Thoracic aorta (tissue), 2 donors: ENCODE results near the gene BMPR2. TPM values are rescaled to one million over a fixed set of nuclear protein-coding genes. Genes with fewer than 3 reads are reported as not detected.

Experiments used
- ATAC-seq: fragments of 150-250 bp; one replicate; pipeline ENCODE4 v1.8.0; 2017; ENCODE audit warnings: low read depth; ENCODE audit not compliant: insufficient number of reproducible peaks, low FRiP score
- DNase-seq: peaks from one replicate; pipeline ENCODE4 v3.0.0-alpha.2; 2020; ENCODE audit warnings: low spot score
- H3K27ac ChIP-seq, 2 donors: fragments of 200-600 bp; sonication (generic); 1 replicate in 1 of 2; 2 replicates in 1 of 2; pipeline ENCODE4 v1.5.1; 2016; ENCODE audit warnings: mild to moderate bottlenecking in 2 of 2, moderate library complexity in 2 of 2
- H3K27me3 ChIP-seq: fragments of 200-600 bp; sonication (generic); replicated peaks from 2 replicates; pipeline ENCODE4 v1.6.0; 2016; ENCODE audit warnings: mild to moderate bottlenecking; ENCODE audit not compliant: insufficient read depth
- H3K36me3 ChIP-seq: fragments of 200-600 bp; sonication (generic); one replicate; pipeline ENCODE4 v1.5.1; 2016
- H3K4me1 ChIP-seq, 2 donors: fragments of 200-600 bp; sonication (generic); 1 replicate in 1 of 2; 2 replicates in 1 of 2; pipeline versions ENCODE4 v1.5.1 to v1.6.0; 2016; ENCODE audit warnings: low read depth in 2 of 2, mild to moderate bottlenecking in 1 of 2; ENCODE audit not compliant: control insufficient read depth in 1 of 2
- H3K4me3 ChIP-seq: fragments of 200-600 bp; sonication (generic); 2 replicates; pipeline ENCODE4 v1.5.1; 2016; ENCODE audit warnings: mild to moderate bottlenecking
- H3K9me3 ChIP-seq: fragments of 200-600 bp; sonication (generic); 2 replicates; pipeline ENCODE4 v1.5.1; 2016
- CTCF ChIP-seq: fragments of 200-600 bp; sonication (generic); IDR thresholded peaks from one replicate; pipeline ENCODE4 v1.5.1; 2019; ENCODE audit warnings: antibody characterized with exemption
- total RNA-seq, 2 donors: library from RNA; depleted of rRNA; stranded (reverse); fragments of >200 nt; gene quantifications; one replicate each; pipeline versions ENCODE4 v1.1.0 to v1.2.3, GENCODE V29; 2016

BMPR2 gene
- total RNA-seq, 2 donors from 2014 or later, result 65.9 to 111 TPM

- no peak for DNase-seq
- no peak for ATAC-seq
- no peak overlapping the region for H3K27ac ChIP-seq
- no peak overlapping the region for H3K4me3 ChIP-seq
- TF ChIP-seq CTCF, result no peak
- no peaks in the 10 kb centered on the region for H3K27me3 ChIP-seq
- H3K4me1 ChIP-seq, result peaks cover 3 to 23% of the 10 kb centered on the region in 2 donors
- H3K36me3 ChIP-seq, result no peaks in the 10 kb centered on the region
- no peaks in the 10 kb centered on the region for H3K9me3 ChIP-seq
Observed at GRCh38 chr2:202406445-202406978, 30.4 kb downstream of the BMPR2 start.

- DNase-seq (no peak), ATAC-seq (no peak)
- H3K9me3 ChIP-seq, result no peaks in the 10 kb centered on the region
- H3K4me3 ChIP-seq, result no peak overlapping the region
- H3K27ac ChIP-seq, result no peak overlapping the region
- H3K27me3 ChIP-seq, result no peaks in the 10 kb centered on the region
- TF ChIP-seq CTCF, result no peak
- peaks cover 3 to 23% of the 10 kb centered on the region in 2 donors for H3K4me1 ChIP-seq
- H3K36me3 ChIP-seq, result no peaks in the 10 kb centered on the region
Observed at GRCh38 chr2:202408546-202409140, 32.5 kb downstream of the BMPR2 start.

GRCh38 chr2:202410092-202410491 is 34.0 kb downstream of the BMPR2 start:
- H3K27ac ChIP-seq, result no peak overlapping the region
- no peak overlapping the region for H3K4me3 ChIP-seq
- peaks cover 3 to 31% of the 10 kb centered on the region in 2 donors for H3K4me1 ChIP-seq

GRCh38 chr2:202411097-202411496 is 35.0 kb downstream of the BMPR2 start:
- H3K36me3 ChIP-seq, result no peaks in the 10 kb centered on the region
- H3K9me3 ChIP-seq, result no peaks in the 10 kb centered on the region
- TF ChIP-seq CTCF, result no peak
- no peak overlapping the region for H3K4me3 ChIP-seq
- no peak overlapping the region for H3K27ac ChIP-seq
- no peak for ATAC-seq
- H3K27me3 ChIP-seq, result no peaks in the 10 kb centered on the region
- peaks cover 2 to 29% of the 10 kb centered on the region in 2 donors for H3K4me1 ChIP-seq
- no peak for DNase-seq

More at GRCh38 chr2:202410092-202410491, 34.0 kb downstream of the BMPR2 start:
- no peaks in the 10 kb centered on the region for H3K36me3 ChIP-seq
- TF ChIP-seq CTCF, result no peak
- ATAC-seq (no peak), DNase-seq (no peak)
- H3K9me3 ChIP-seq, result no peaks in the 10 kb centered on the region
- no peaks in the 10 kb centered on the region for H3K27me3 ChIP-seq

- DNase-seq (no peak), ATAC-seq (no peak)
- Histone ChIP-seq H3K4me1 (peaks cover 11 to 38% of the 10 kb centered on the region in 2 donors), H3K4me3 (no peak overlapping the region), H3K27ac (no peak overlapping the region), H3K36me3 (no peaks in the 10 kb centered on the region), H3K9me3 (no peaks in the 10 kb centered on the region), H3K27me3 (no peaks in the 10 kb centered on the region)
- no peak for TF ChIP-seq CTCF
Observed at GRCh38 chr2:202418027-202418426, 41.9 kb downstream of the BMPR2 start.
